HepG2 (cell line): Measurements from ENCODE around the gene LASP1. TPM values are rescaled to one million over a fixed set of nuclear protein-coding genes. Genes with fewer than 3 reads are reported as not detected.

ENCODE experiments used
- AHR ChIP-seq: IDR thresholded peaks from 2 replicates; pipeline ENCODE4 v1.6.1; 2018; ENCODE audit warnings: missing genetic modification reagents, missing compliant biosample characterization
- CERS6 ChIP-seq: sonication (generic); formaldehyde crosslinking; IDR thresholded peaks from 2 replicates; pipeline ENCODE4 v1.5.0; 2020; ENCODE audit warnings: missing genetic modification reagents
- DNMT3B ChIP-seq: conservative IDR thresholded peaks from 2 replicates; pipeline ENCODE4 v1.6.1; 2016; ENCODE audit warnings: missing biosample characterization, control low read depth
- HNF1A ChIP-seq, 2 experiments: sonication (generic) in 1 of 2; formaldehyde crosslinking in 1 of 2; IDR thresholded peaks; 2 replicates each; pipeline versions ENCODE4 v1.4.0 to v1.6.1; 2016 to 2020; ENCODE audit warnings: borderline replicate concordance in 1 of 2, low read depth in 1 of 2, mild to moderate bottlenecking in 1 of 2, missing genetic modification reagents in 1 of 2
- KLF6 ChIP-seq: IDR thresholded peaks from 2 replicates; pipeline ENCODE4 v1.8.0; 2016; ENCODE audit warnings: missing biosample characterization, missing genetic modification reagents
- MLLT10 ChIP-seq: sonication (generic); formaldehyde crosslinking; IDR thresholded peaks from 2 replicates; pipeline ENCODE4 v1.4.0; 2020; ENCODE audit warnings: missing genetic modification reagents
- NR2F1 ChIP-seq, 2 experiments: fragments of 450-650 bp in 1 of 2; formaldehyde crosslinking in 1 of 2; IDR thresholded peaks; 2 replicates each; pipeline versions ENCODE4 v1.5.0 to v1.6.1; 2016 to 2020; ENCODE audit warnings: mild to moderate bottlenecking in 1 of 2, missing compliant biosample characterization in 1 of 2, missing genetic modification reagents in 1 of 2, moderate library complexity in 1 of 2
- RARA ChIP-seq: IDR thresholded peaks from 2 replicates; pipeline ENCODE4 v1.6.1; 2016; ENCODE audit warnings: missing genetic modification reagents, missing compliant biosample characterization
- STAG1 ChIP-seq: sonication (generic); formaldehyde crosslinking; IDR thresholded peaks from 2 replicates; pipeline ENCODE4 v1.4.0; 2020; ENCODE audit warnings: missing genetic modification reagents
- ZBTB14 ChIP-seq: sonication (generic); formaldehyde crosslinking; IDR thresholded peaks from 2 replicates; pipeline ENCODE4 v1.4.0; 2020; ENCODE audit warnings: missing genetic modification reagents
- ZBTB25 ChIP-seq: IDR thresholded peaks from 2 replicates; pipeline ENCODE4 v1.6.1; 2018; ENCODE audit warnings: missing genetic modification reagents
- ZBTB49 ChIP-seq: sonication (generic); formaldehyde crosslinking; IDR thresholded peaks from 2 replicates; pipeline ENCODE4 v1.4.0; 2020; ENCODE audit warnings: missing genetic modification reagents, borderline replicate concordance
- ZKSCAN5 ChIP-seq: sonication (generic); formaldehyde crosslinking; IDR thresholded peaks from 2 replicates; pipeline ENCODE4 v1.5.1; 2020; ENCODE audit warnings: mild to moderate bottlenecking, missing genetic modification reagents
- ZNF160 ChIP-seq: sonication (generic); formaldehyde crosslinking; IDR thresholded peaks from 2 replicates; pipeline ENCODE4 v1.8.0; 2022; ENCODE audit warnings: mild to moderate bottlenecking, inconsistent platforms, missing genetic modification reagents
- ZNF24 ChIP-seq: fragments of 450-650 bp; IDR thresholded peaks from 2 replicates; pipeline ENCODE4 v1.6.1; 2017; ENCODE audit warnings: antibody characterized with exemption, mild to moderate bottlenecking
- ZNF589 ChIP-seq: sonication (generic); formaldehyde crosslinking; conservative IDR thresholded peaks from 2 replicates; pipeline ENCODE4 v1.8.0; 2022; ENCODE audit warnings: mild to moderate bottlenecking, moderate library complexity, missing genetic modification reagents
- ZNF605 ChIP-seq: sonication (generic); formaldehyde crosslinking; IDR thresholded peaks from 2 replicates; pipeline ENCODE4 v1.8.0; 2022; ENCODE audit warnings: mild to moderate bottlenecking, missing genetic modification reagents
- ZNF75D ChIP-seq: sonication (generic); formaldehyde crosslinking; IDR thresholded peaks from 2 replicates; pipeline ENCODE4 v1.8.1; 2023; ENCODE audit warnings: missing genetic modification reagents, mild to moderate bottlenecking, borderline replicate concordance
- ZSCAN30 ChIP-seq: sonication (generic); formaldehyde crosslinking; IDR thresholded peaks from 2 replicates; pipeline ENCODE4 v1.5.0; 2020; ENCODE audit warnings: mild to moderate bottlenecking, missing genetic modification reagents
- polyA plus RNA-seq, 8 experiments: library from polyadenylated mRNA; depleted of rRNA in 3 of 8; stranded (reverse) in 7 of 8; unstranded in 1 of 8; fragments of >200 nt; fragmentation: Illumina TruSeq in 4 of 8; extraction: Trizol in 4 of 8; gene quantifications; 2 replicates each; pipeline versions ENCODE4 v1.2.1 to v1.2.3, GENCODE V29; 2011 to 2016; ENCODE audit warnings: low read depth in 4 of 8, missing spikeins in 1 of 8, mixed read lengths in 1 of 8; ENCODE audit not compliant: insufficient read depth in 1 of 8
- total RNA-seq, 5 experiments: library from RNA; depleted of rRNA; stranded (reverse); fragments of >200 nt; fragmentation: Illumina TruSeq; extraction: Trizol; gene quantifications; 2 replicates each; pipeline ENCODE4 v1.2.3, GENCODE V29; 2016; ENCODE audit warnings: low read depth in 1 of 5

LASP1 gene
- total and polyA plus RNA-seq, 2 of the 13 experiments (the other 11 are each of a cell fraction or from before 2014, with no cell fraction given), result 70.1 to 97.0 TPM

GRCh38 chr17:38868817-38869525, 887 bp upstream of the LASP1 start (continued):
- TF ChIP-seq ZBTB49 (CRISPR knock-in tag) (no peak), ZNF75D (CRISPR knock-in tag) (no peak), ZNF24 (peak; percentile 97), CERS6 (CRISPR knock-in tag) (no peak), ZNF605 (no peak; the same call in 1 of the 2 replicates), MLLT10 (no peak), ZNF589 (peak; percentile 56; the same call in 1 of the 2 replicates), ZBTB25 (peak; percentile 70; the same call in 1 of the 2 replicates), STAG1 (CRISPR knock-in tag) (peak; percentile 5; the same call in 1 of the 2 replicates), NR2F1 (CRISPR knock-in tag; IDR thresholded peaks at IDR 0.05) (0 out of 4 replicates have a peak, but pooled peaks of 1 of the 2 experiments have one; percentile 47), AHR (CRISPR knock-in tag) (0 out of 2 replicates have a peak, but pooled peaks have one; percentile 19), KLF6 (0 out of 2 replicates have a peak, but pooled peaks have one; percentile 11), HNF1A (IDR thresholded peaks at IDR 0.05; ENCODE audit: low read depth) (peak; percentile 62), HNF1A (CRISPR knock-in tag; IDR thresholded peaks at IDR 0.05; ENCODE audit: borderline replicate concordance) (0 out of 2 replicates have a peak, but pooled peaks have one; percentile 7), ZSCAN30 (CRISPR knock-in tag) (peak; percentile 22; the same call in 1 of the 2 replicates), RARA (CRISPR knock-in tag) (peak; percentile 29; the same call in 1 of the 2 replicates), ZKSCAN5 (CRISPR knock-in tag) (no peak), ZBTB14 (CRISPR knock-in tag) (peak; percentile 82; the same call in 1 of the 2 replicates), ZNF160 (CRISPR knock-in tag) (no peak), DNMT3B (no peak)
